ENCODE measurements around the gene NOS1. TPM values are rescaled to one million over a fixed set of nuclear protein-coding genes. Genes with fewer than 3 reads are reported as not detected.

The NOS1 gene
- 9.6 TPM for total RNA-seq

- Histone ChIP-seq H3K27ac (no peak within 1 kb of the TSS), H3K4me1 (no peaks in the 10 kb centered on the region), H3K4me3 (peak within 1 kb of the TSS; percentile 5 to 43), H3K36me3 (no peaks in the 10 kb centered on the region), H3K9me3 (no peaks in the 10 kb centered on the region), H3K27me3 (no peaks in the 10 kb centered on the region)
- no peak for DNase-seq (ENCODE audit: extremely low spot score in 2 of 2)
- TF ChIP-seq CTCF (IDR thresholded peaks at IDR 0.05) (no peak), POLR2A (IDR thresholded peaks at IDR 0.05) (no peak), POLR2AphosphoS5 (IDR thresholded peaks at IDR 0.05; ENCODE audit: insufficient read depth in 1 of 2, low read depth in 1 of 2) (no peak)
- intact Hi-C loops (cut with DNase I) = no loop called here
Measured at GRCh38 chr12:117361347-117361751, at the start of gene NOS1. NOS1 (minus strand) TSS chr12:117361626; CDS start chr12:117331069, 30,557 bp downstream.

DNA sequence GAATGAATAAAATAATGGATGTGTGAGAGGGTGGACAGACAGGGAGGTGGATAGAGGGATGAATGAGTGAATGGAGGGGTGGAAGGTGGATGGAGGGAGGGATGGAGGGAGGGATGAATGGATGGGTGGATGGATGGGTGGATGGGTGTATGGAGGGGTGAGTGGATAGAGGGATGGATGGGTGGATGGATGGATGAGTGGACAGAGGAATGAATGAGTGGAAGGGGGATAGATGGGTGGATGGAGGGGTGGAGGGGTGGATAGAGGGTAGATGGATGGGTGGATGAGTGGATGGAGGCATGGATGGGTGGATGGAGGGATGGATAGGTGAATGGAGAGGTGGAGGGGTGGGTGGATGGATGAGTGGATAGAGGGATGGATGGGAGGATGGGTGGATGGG lies 47.9 kb upstream of the NOS1 start:
- H3K4me1 ChIP-seq = peaks cover 8% of the 10 kb centered on the region
- H3K27ac ChIP-seq = no peak overlapping the region
- H3K4me3 ChIP-seq = no peak overlapping the region
- no peaks in the 10 kb centered on the region for H3K9me3 ChIP-seq
- H3K36me3 ChIP-seq = no peaks in the 10 kb centered on the region
- no peak for TF ChIP-seq POLR2AphosphoS5 (IDR thresholded peaks at IDR 0.05; ENCODE audit: insufficient read depth in 1 of 2, low read depth in 1 of 2)
- DNase-seq (ENCODE audit: extremely low spot score in 2 of 2) = no peak
- intact Hi-C loops (cut with DNase I) = no loop called here
- H3K27me3 ChIP-seq = no peaks in the 10 kb centered on the region

GRCh38 chr12:117408161-117408791 lies 46.9 kb upstream of the NOS1 start:
- Histone ChIP-seq H3K4me1 (peaks cover 8% of the 10 kb centered on the region), H3K27ac (no peak overlapping the region), H3K4me3 (no peak overlapping the region), H3K36me3 (no peaks in the 10 kb centered on the region), H3K9me3 (no peaks in the 10 kb centered on the region), H3K27me3 (no peaks in the 10 kb centered on the region)
- DNase-seq (ENCODE audit: extremely low spot score in 2 of 2) = no peak
- TF ChIP-seq CTCF (IDR thresholded peaks at IDR 0.05) = no peak
- TF ChIP-seq POLR2A (IDR thresholded peaks at IDR 0.05) = no peak
- TF ChIP-seq POLR2AphosphoS5 (IDR thresholded peaks at IDR 0.05; ENCODE audit: insufficient read depth in 1 of 2, low read depth in 1 of 2) = peak in 1 of 2 donors; percentile 14
- intact Hi-C loops (cut with DNase I) = no loop called here

DNA sequence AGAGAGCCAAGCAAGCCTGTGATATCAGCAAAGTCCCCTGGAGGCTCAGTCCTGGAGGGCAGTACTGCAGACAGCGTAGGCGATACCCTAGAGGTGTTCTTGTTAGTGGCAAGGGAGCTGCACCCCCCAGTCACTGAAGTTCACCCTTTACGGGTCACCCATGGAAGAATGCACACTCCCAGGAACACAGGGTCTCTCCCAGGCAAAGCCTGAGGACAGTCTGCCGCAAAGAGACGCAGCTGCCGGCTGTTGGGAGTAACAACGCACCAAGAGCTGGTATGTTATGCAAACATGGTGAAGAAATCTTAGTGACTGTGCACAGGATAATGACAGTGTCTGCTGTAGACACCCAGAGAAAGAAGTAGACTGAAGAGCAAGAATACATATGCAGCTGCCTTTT lies 43.5 kb upstream of the NOS1 start:
- H3K27me3 ChIP-seq = no peaks in the 10 kb centered on the region

DNA sequence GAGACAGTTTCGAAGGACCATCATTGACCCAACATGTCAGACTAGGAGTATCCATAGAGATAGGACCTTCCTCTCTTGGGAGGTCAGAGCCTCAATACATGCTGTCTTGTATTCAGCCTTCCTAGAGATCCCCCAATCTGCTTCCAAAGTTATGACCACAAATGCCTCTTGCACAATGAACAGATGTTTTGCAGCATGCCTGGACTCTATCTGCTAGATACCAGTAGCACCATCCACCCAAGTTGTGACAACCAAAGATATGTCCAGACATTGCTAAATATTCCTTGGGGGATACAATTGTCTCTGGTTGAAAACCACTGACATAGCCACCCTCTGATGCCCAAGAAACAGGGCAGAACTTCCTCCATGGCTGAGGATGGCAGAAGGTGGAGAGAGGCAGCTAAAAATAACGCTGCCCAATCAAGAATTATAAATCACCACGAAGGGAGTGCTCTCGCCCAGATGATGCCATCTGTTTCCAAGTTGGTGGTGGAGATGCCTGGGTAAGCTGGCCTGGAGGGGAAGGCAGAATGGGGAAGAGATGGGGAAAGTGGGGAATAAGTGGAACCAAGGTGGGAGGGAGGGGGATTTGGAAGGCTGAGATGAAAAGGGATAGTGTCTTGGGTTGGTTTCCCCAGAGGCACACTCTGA lies 42.9 kb upstream of the NOS1 start:
- DNase-seq (ENCODE audit: extremely low spot score in 2 of 2) = no peak
- no peaks in the 10 kb centered on the region for H3K27me3 ChIP-seq
- intact Hi-C loops (cut with DNase I) = no loop called here
- H3K4me3 ChIP-seq = no peak overlapping the region
- no peaks in the 10 kb centered on the region for H3K9me3 ChIP-seq
- peaks cover 8% of the 10 kb centered on the region for H3K4me1 ChIP-seq
- H3K27ac ChIP-seq = no peak overlapping the region
- TF ChIP-seq CTCF (IDR thresholded peaks at IDR 0.05) = no peak
- TF ChIP-seq POLR2AphosphoS5 (IDR thresholded peaks at IDR 0.05; ENCODE audit: insufficient read depth in 1 of 2, low read depth in 1 of 2) = no peak
- TF ChIP-seq POLR2A (IDR thresholded peaks at IDR 0.05) = no peak
- no peaks in the 10 kb centered on the region for H3K36me3 ChIP-seq

More for the DNA sequence above, 43.5 kb upstream of the NOS1 start:
- no peaks in the 10 kb centered on the region for H3K36me3 ChIP-seq
- H3K9me3 ChIP-seq = no peaks in the 10 kb centered on the region
- no peak for DNase-seq (ENCODE audit: extremely low spot score in 2 of 2)
- peaks cover 8% of the 10 kb centered on the region for H3K4me1 ChIP-seq
- H3K4me3 ChIP-seq = no peak overlapping the region
- H3K27ac ChIP-seq = no peak overlapping the region
- intact Hi-C loops (cut with DNase I) = no loop called here
- TF ChIP-seq POLR2A (IDR thresholded peaks at IDR 0.05) (no peak), CTCF (IDR thresholded peaks at IDR 0.05) (no peak), POLR2AphosphoS5 (IDR thresholded peaks at IDR 0.05; ENCODE audit: insufficient read depth in 1 of 2, low read depth in 1 of 2) (no peak)
